GM06990 (cell line): Measurements from ENCODE around the gene CCDC148.

Experiments used
- DNase-seq: peaks from one replicate; pipeline ENCODE4 v3.0.0-alpha.2; 2011; ENCODE audit not compliant: insufficient read length; ENCODE audit errors: extremely low read depth
- H3K27me3 ChIP-seq: replicated peaks from 2 replicates; pipeline ENCODE4 v1.6.0; 2011; ENCODE audit warnings: low read length; ENCODE audit not compliant: control insufficient read depth, insufficient read depth
- H3K36me3 ChIP-seq: 2 replicates; pipeline ENCODE4 v1.5.1; 2011; ENCODE audit warnings: low read length; ENCODE audit not compliant: control insufficient read depth, insufficient read depth
- H3K4me3 ChIP-seq: replicated peaks from 2 replicates; pipeline ENCODE4 v1.5.1; 2011; ENCODE audit warnings: low read depth, mild to moderate bottlenecking, control low read depth, low read length
- CTCF ChIP-seq: IDR thresholded peaks from 2 replicates; pipeline ENCODE4 v1.5.1; 2011; ENCODE audit warnings: low read length, control low read depth, mild to moderate bottlenecking, inconsistent platforms; ENCODE audit not compliant: insufficient read depth, poor library complexity, severe bottlenecking

Gene CCDC148

DNA sequence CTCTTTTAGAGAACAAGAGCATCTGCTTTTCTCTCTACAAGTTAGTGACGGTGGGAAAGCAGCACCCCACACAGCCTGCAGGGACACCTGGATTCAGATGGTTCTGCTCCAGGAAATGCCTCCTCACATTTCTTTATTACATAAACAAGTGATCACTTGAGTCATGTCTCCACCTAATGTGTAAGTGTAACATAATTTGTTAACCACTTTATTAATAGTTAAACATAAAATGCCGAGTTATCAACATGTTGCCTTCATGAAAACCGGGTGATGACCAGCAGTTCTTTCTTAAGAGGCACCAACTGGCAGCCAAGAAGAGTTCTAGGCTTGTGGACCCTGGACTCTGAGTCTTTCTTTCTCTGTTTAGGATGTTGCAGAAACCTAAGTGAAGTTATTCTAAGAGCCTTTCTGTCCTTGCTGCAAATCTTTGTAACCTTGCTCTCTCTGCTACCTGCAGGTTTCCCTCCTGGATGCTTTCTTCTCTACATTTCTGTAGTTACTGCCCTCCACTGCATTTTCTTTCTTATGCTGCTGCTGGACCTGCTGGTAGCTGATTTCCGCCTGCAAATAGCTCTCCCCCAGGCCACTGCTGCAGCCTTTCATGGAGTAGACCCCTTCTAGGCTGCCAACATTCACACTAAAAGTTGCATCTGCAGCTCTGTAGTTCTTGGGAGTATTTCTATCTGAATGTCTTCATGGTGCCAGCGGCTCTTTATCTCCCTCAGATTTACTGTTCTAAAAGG is 330.6 kb downstream of the CCDC148 start:
- no peak for TF ChIP-seq CTCF
- Histone ChIP-seq H3K36me3 (no peaks in the 10 kb centered on the region), H3K4me3 (no peak overlapping the region), H3K27me3 (no peaks in the 10 kb centered on the region)
- DNase-seq, result no peak

- no peak for DNase-seq
- Histone ChIP-seq H3K4me3 (no peak overlapping the region), H3K36me3 (no peaks in the 10 kb centered on the region), H3K27me3 (no peaks in the 10 kb centered on the region)
- no peak for TF ChIP-seq CTCF
Observed at GRCh38 chr2:158124896-158125295, 331.7 kb downstream of the CCDC148 start.
